ENCODE measurements around the gene ISYNA1. TPM values are rescaled to one million over a fixed set of nuclear protein-coding genes. Genes with fewer than 3 reads are reported as not detected.

The ISYNA1 gene
- total and polyA plus RNA-seq, 4 donors = 4.7 to 41.9 (median 10.1) TPM

- H3K36me3 ChIP-seq (ENCODE audit: control insufficient read depth in 4 of 4, insufficient read depth in 3 of 4, low read depth in 1 of 4, low read length in 3 of 4) = no peaks in the 10 kb centered on the region
- no peak overlapping the region for H3K9ac ChIP-seq (ENCODE audit: low read depth in 1 of 2, low read length in 2 of 2)
- H3K27ac ChIP-seq (ENCODE audit: low read depth in 1 of 2, low read length in 2 of 2) = no peak overlapping the region
- DNase-seq (ENCODE audit: low spot score) = no peak
- H3K4me3 ChIP-seq (ENCODE audit: low read depth in 1 of 3, low read length in 3 of 3) = no peak overlapping the region
- H3K4me1 ChIP-seq (ENCODE audit: control insufficient read depth in 4 of 4, insufficient read depth in 4 of 4, low read length in 3 of 4) = peaks cover 0 to 16% (median 7%) of the 10 kb centered on the region in 4 donors
- 90% methylated on average over 21 of the region's 21 CpGs for WGBS
- H3K27me3 ChIP-seq (ENCODE audit: control insufficient read depth in 4 of 4, insufficient read depth in 4 of 4, low read length in 3 of 4) = no peaks in the 10 kb centered on the region
- H3K9me3 ChIP-seq (ENCODE audit: control insufficient read depth in 4 of 4, low read length in 3 of 4) = no peaks in the 10 kb centered on the region
- no peak for TF ChIP-seq MAX (IDR thresholded peaks at IDR 0.05)
- TF ChIP-seq FOXA1 (IDR thresholded peaks at IDR 0.05) = no peak
- TF ChIP-seq TAF1 (conservative IDR thresholded peaks at IDR 0.05) = no peak
- no peak for TF ChIP-seq GABPA (IDR thresholded peaks at IDR 0.05 in 1 of 2, conservative IDR thresholded peaks at IDR 0.05 in 1 of 2)
- no peak for TF ChIP-seq YY1 (IDR thresholded peaks at IDR 0.05)
- TF ChIP-seq RXRA (IDR thresholded peaks at IDR 0.05) = no peak
- TF ChIP-seq HNF4A (conservative IDR thresholded peaks at IDR 0.05) = no peak
- no peak for TF ChIP-seq NR2F2 (IDR thresholded peaks at IDR 0.05)
Observed at GRCh38 chr19:18423258-18424020, 14.5 kb downstream of the ISYNA1 start.

- no peak overlapping the region for H3K4me3 ChIP-seq (ENCODE audit: low read depth in 1 of 3, low read length in 3 of 3)
- H3K9ac ChIP-seq (ENCODE audit: low read depth in 1 of 2, low read length in 2 of 2) = no peak overlapping the region
- peaks cover 2 to 22% (median 10%) of the 10 kb centered on the region in 4 donors for H3K4me1 ChIP-seq (ENCODE audit: control insufficient read depth in 4 of 4, insufficient read depth in 4 of 4, low read length in 3 of 4)
- no peak for DNase-seq (ENCODE audit: low spot score)
- H3K36me3 ChIP-seq (ENCODE audit: control insufficient read depth in 4 of 4, insufficient read depth in 3 of 4, low read depth in 1 of 4, low read length in 3 of 4) = no peaks in the 10 kb centered on the region
- TF ChIP-seq REST (IDR thresholded peaks at IDR 0.05) (no peak), ZBTB33 (IDR thresholded peaks at IDR 0.05) (no peak), HNF4G (IDR thresholded peaks at IDR 0.05) (no peak), RAD21 (IDR thresholded peaks at IDR 0.05) (no peak), JUND (IDR thresholded peaks at IDR 0.05) (no peak), SP1 (IDR thresholded peaks at IDR 0.05) (no peak), EGR1 (IDR thresholded peaks at IDR 0.05; ENCODE audit: low read depth in 2 of 2) (no peak), GABPA (IDR thresholded peaks at IDR 0.05 in 1 of 2, conservative IDR thresholded peaks at IDR 0.05 in 1 of 2) (no peak), NR2F2 (IDR thresholded peaks at IDR 0.05) (no peak), CTCF (IDR thresholded peaks at IDR 0.05; ENCODE audit: low read depth, low read length, missing input control) (no peak), YY1 (IDR thresholded peaks at IDR 0.05) (no peak), RXRA (IDR thresholded peaks at IDR 0.05) (no peak), FOXA2 (IDR thresholded peaks at IDR 0.05) (no peak), MAX (IDR thresholded peaks at IDR 0.05) (no peak)
- WGBS = 79% methylated on average over 14 of the region's 14 CpGs
- no peaks in the 10 kb centered on the region for H3K9me3 ChIP-seq (ENCODE audit: control insufficient read depth in 4 of 4, low read length in 3 of 4)
- H3K27ac ChIP-seq (ENCODE audit: low read depth in 1 of 2, low read length in 2 of 2) = no peak overlapping the region
- H3K27me3 ChIP-seq (ENCODE audit: control insufficient read depth in 4 of 4, insufficient read depth in 4 of 4, low read length in 3 of 4) = no peaks in the 10 kb centered on the region
Observed at GRCh38 chr19:18422530-18423191, 15.3 kb downstream of the ISYNA1 start.

All from liver (tissue), 9 donors.